Inflammatory macrophage (primary cell): ENCODE data around the gene SEMA5A.

ENCODE experiments used
- DNase-seq, 2 donors: peaks; one replicate each; pipeline ENCODE4 v3.0.0-alpha.2; 2020 to 2022

SEMA5A gene

GRCh38 chr5:9394221-9394620, 151.7 kb downstream of the SEMA5A start:
- no peak for DNase-seq

- DNase-seq, result no peak
Observed at GRCh38 chr5:9392625-9393024, 153.2 kb downstream of the SEMA5A start.

GRCh38 chr5:9391080-9391479, 154.8 kb downstream of the SEMA5A start:
- no peak for DNase-seq

GRCh38 chr5:9390113-9390512, 155.8 kb downstream of the SEMA5A start:
- no peak for DNase-seq

- DNase-seq, result no peak
Observed at GRCh38 chr5:9388941-9389674, 156.8 kb downstream of the SEMA5A start.

- DNase-seq, result no peak
Observed at GRCh38 chr5:9387879-9388278, 158.0 kb downstream of the SEMA5A start.

- DNase-seq, result no peak
Observed at GRCh38 chr5:9386945-9387344, 158.9 kb downstream of the SEMA5A start.

- DNase-seq, result no peak
Observed at GRCh38 chr5:9382522-9382921, 163.4 kb downstream of the SEMA5A start.

GRCh38 chr5:9381464-9381863, 164.4 kb downstream of the SEMA5A start:
- DNase-seq, result no peak

GRCh38 chr5:9380109-9380508, 165.8 kb downstream of the SEMA5A start:
- DNase-seq, result no peak

GRCh38 chr5:9376363-9377117, 169.3 kb downstream of the SEMA5A start:
- no peak for DNase-seq

GRCh38 chr5:9375756-9376155, 170.1 kb downstream of the SEMA5A start:
- DNase-seq, result no peak

GRCh38 chr5:9374025-9374424, 171.8 kb downstream of the SEMA5A start:
- no peak for DNase-seq

GRCh38 chr5:9373571-9373970, 172.3 kb downstream of the SEMA5A start:
- DNase-seq, result no peak

GRCh38 chr5:9370256-9370655, 175.6 kb downstream of the SEMA5A start:
- no peak for DNase-seq

- DNase-seq, result no peak
Observed at GRCh38 chr5:9365512-9365911, 180.4 kb downstream of the SEMA5A start.

- DNase-seq, result no peak
Observed at GRCh38 chr5:9363449-9363848, 182.4 kb downstream of the SEMA5A start.

GRCh38 chr5:9363026-9363425, 182.8 kb downstream of the SEMA5A start:
- no peak for DNase-seq

- peak in 1 of 2 donors; percentile 9 for DNase-seq
Observed at GRCh38 chr5:9362600-9362999, 183.3 kb downstream of the SEMA5A start.

- peak; percentile 43 to 49 for DNase-seq
Observed at GRCh38 chr5:9361835-9362234, 184.0 kb downstream of the SEMA5A start.

- no peak for DNase-seq
Observed at GRCh38 chr5:9358961-9359685, 186.8 kb downstream of the SEMA5A start.

GRCh38 chr5:9356351-9356825, 189.5 kb downstream of the SEMA5A start:
- no peak for DNase-seq

- no peak for DNase-seq
Observed at GRCh38 chr5:9354336-9355081, 191.4 kb downstream of the SEMA5A start.
